NCI-H82 treated with DMSO at 0.1 percent for 48 hours (cell line): ENCODE results near the gene CD3E.

Source experiments
- DNase-seq: peaks from one replicate; lab custom pipeline; 2025; ENCODE audit not compliant: unreplicated experiment; lab: John Stamatoyannopoulos, UW

The CD3E gene

DNA sequence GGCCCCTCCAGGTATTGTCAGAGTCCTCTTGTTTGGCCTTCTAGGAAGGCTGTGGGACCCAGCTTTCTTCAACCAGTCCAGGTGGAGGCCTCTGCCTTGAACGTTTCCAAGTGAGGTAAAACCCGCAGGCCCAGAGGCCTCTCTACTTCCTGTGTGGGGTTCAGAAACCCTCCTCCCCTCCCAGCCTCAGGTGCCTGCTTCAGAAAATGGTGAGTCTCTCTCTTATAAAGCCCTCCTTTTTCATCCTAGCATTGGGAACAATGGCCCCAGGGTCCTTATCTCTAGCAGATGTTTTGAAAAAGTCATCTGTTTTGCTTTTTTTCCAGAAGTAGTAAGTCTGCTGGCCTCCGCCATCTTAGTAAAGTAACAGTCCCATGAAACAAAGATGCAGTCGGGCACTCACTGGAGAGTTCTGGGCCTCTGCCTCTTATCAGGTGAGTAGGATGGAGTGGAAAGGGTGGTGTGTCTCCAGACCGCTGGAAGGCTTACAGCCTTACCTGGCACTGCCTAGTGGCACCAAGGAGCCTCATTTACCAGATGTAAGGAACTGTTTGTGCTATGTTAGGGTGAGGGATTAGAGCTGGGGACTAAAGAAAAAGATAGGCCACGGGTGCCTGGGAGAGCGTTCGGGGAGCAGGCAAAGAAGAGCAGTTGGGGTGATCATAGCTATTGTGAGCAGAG lies at the start of gene CD3E:
Gene CD3E, plus strand, starts transcription at position 163 of the 681 bp plus-strand sequence. Its CDS starts 223 bp downstream, at position 386.
- no peak for DNase-seq

DNA sequence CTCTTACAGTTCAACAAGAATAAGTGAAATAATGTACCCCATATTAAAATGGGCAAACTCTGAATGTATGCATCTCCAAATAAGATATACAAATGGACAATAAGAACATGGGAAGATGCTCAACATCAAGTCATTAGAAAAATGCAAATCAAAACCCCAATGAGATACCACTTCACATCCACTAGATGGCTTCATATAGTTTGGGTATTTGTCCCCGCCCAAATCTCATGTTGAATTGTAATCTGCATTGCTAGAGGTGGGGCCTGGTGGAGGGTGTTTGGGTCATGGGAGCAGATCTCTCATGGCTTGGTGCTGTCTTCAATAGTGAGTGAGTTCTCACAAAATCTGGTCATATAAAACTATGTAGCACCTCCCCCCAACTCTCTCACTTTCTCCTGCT lies 46.1 kb upstream of the CD3E start:
- no peak for DNase-seq

DNA sequence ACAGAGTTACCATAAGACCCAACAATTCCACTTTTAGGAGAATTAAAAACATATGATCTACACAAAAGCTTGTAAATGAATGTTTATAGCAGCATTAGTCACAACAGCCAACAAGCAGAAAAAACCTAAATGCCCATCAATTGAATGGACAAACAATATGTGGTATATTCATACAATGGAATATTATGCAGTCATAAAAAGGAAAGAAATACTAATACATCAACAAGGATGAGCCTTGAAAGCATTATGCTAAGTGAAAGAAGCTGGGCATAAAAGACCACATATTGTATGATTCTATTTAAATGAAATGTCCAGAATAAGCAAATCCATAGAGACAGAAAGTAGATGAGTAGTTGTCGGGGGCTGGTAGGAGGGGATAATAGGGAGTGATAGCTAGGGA lies 45.4 kb upstream of the CD3E start:
- DNase-seq = no peak

DNA sequence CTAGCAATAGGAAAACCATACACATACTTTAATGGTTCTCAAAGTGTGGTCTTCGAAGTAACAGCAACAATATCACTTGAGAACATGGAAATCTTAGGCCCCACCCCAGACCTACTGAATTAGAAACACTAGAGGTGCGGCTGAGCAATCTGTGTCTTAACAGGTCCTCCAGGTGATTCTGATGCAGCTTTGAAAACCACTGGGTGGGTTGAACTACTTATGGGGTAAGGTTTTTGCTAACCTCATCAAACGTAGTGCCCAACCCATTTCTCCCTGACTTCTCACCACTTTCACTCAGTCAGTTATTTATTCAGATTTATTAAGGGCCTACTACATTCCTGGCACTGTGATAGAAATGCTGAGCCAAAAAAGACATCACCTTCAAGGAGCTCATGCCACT lies 44.2 kb upstream of the CD3E start:
- DNase-seq = no peak

DNA sequence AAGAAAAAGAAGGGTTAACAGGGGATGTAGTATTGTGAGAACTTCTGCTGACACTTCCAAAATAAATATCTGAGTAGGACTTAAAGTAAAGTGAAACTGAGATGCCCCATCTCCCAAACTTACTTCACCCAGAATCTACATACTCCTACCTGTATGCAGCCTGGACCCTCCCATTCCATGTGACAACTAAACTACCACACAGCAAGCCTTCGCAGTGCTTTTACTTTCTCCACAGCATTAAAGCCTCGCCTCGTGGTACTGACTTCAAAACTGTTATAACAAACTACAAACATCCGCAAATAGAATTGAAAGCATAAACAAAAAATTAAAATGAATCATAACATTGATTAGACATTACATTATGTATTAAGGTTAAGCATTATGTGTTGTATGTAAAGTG lies 41.4 kb upstream of the CD3E start:
- DNase-seq = no peak

DNA sequence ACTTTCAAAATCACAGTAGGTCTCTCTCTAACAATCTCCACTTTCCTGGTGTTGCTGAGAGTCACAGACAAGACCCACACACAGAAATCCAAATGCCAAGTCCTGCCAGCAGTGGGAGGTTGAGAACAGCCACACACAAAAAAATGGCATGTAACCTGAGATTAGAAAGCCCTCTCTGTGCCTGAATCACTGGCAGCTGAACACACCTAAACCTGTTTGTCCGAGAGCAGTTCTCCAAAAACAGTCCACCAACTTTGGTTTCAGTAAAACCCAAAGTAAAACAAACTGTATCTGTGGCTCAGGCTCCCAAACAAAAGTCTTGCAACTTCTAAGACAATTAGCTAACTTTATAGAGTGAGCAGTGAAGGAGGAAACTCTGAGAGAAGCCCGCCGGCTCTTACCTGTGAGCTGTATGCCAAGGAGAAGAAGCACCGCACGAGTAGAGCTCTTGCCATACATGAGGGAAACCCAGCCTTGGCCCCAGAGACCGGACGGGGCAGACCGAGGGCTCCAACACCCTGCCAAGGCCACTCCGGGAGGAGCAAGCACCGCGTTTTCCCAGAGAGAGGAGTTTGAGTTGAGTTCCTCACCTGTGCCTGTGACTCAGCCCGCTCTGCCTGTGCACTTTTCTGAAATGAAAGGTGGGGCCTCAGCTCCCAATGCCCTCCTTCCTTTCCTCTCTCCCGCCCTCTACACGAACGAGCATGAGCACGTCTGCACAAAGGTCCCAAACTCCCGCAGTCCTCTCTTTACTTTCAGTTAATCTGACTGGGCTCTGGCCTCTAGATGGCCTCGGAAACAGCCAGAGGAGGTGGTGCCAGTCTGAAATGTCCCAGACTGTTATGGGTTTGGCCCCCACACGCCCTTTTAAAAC lies 40.6 kb upstream of the CD3E start, which contains the start of gene MPZL2:
Gene MPZL2, minus strand, starts transcription at position 603 of the 874 bp plus-strand sequence. Its CDS starts 144 bp downstream, at position 459.
- no peak for DNase-seq

DNA sequence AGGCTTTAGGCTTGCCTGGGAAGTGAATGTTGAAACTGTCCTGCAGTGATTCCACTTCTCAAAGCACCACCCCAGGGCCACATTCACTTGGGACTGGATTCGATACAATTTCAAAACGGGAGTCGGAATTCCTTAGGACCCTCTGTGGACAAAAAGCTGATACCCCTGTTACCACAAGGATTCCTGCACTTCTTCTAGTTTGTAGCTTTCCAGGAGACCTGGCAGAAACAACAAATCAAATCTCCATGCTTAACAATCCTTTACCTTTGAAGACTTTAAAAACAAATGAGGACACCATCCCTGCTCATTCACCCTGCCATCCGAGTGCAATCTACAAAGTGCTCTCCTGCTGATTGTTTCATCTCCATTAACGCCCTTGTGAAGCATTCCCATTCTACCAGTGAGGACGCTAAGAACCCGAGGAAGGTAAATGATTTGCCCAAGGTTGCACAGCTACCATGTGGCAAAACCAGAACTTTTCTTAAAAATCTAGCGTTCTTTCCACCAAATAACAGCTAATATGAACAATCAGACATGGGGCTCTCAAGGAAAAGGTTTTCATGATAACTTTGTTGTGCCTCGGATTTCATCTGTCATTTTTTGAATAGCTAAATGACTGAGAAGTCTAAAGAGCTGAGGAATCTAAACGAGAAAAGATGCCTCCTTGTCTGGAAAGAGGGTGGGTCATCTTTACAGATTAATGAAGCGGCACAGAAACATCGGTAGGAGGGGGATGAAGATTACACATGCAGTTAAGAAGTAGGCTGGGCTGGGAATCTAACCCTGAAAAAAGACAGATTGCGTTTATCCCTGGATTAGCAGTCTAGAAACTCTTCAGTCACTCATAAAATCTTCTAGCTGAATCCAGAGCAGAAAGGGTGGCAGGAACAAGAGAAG lies 39.7 kb upstream of the CD3E start:
- peak; percentile 32 for DNase-seq

DNA sequence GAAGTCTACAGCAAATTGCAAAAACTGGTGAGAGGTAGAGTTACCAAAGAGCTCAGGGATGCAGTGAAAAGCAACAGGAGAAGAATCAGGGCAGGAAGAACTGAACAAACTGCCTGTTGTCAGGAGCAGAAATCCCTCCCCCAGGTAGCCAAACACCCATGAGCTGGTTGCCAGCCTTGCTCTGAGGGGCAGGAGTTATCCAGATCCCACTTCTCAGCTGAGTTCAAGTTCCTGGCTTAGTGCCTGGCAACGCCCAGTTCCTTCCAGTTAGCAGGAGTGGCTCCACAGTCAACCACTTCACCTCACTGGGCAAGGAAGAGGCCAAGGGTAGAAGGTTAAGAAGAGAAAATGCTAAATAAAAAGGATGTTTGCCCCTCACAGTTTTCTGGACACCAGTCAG lies 38.6 kb upstream of the CD3E start:
- DNase-seq = no peak

DNA sequence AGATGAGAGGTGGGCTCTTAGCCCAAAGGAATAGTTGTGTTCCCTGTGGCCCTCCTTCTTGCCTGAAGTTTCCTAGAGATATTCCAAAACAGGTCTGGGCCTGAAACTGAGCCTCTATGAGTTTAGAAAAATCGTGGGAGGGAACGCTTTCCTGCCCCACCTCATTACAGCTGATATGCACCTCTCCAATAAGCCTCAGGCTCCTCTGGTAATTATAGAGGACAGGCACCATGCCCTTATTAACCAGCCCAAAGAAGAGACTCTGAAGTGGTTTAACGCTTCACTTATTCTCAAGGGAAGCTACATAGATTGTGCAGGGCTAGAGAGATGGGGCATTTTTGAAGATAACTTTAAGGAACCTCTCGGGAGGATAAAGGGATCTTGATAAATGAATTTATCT lies 37.0 kb upstream of the CD3E start:
- no peak for DNase-seq

DNA sequence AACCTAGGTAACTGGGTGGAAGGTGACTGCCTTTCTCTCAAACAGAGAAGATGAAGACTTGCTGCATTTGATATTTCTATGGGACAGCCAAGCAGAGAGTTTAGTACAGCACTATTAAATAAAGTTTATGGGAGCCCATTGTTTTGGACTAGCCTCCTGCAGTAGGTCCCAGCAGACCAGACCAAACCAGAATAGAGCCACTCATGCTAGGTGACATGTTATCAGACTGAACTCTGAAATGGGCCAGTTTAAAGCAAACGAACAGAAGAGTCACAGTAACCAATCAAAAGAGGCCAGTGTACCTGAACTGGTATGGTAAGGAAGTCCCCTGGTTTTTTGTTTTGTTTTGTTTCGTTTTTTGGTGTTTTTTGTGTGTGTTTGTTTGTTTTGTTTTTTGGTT lies 32.5 kb upstream of the CD3E start:
- DNase-seq = no peak

DNA sequence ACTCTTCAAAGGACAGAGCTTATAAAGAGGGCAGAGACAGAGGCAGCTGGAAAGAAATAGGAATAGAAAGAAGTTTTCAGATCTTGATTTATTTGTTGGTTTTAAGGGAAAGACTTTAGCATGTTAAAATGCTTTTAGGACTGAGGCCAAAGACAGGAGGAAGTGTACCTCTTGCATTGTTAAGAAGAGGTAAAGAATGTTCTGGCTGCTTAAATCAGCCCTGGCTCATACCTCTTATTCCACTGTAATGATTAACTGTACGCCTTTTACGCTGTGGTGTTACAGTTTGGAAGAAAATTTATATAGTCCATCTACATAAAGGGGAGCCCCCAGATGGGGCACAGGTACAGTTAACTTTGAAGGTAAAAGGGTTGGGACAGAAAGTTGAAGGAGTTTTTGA lies 30.3 kb upstream of the CD3E start:
- no peak for DNase-seq

DNA sequence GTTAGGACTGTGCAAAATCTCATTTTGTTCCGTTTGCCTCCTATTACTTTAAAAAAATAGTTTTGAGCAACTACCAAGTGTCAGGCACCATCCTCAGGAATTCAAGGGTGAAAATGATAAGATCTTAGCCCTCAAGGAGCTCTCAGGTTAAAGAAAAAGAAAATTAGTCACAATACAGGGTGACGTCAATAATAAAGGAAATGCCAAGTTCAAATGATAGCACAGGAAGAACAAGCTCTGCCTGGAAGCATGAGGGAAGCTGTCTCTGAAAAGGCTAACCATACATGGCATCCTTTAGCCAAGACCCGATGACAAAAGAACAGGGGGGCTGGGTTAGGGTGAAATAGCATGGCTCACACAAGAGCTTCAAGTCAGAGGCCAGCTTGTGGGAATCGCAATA lies 29.4 kb upstream of the CD3E start:
- DNase-seq = no peak

DNA sequence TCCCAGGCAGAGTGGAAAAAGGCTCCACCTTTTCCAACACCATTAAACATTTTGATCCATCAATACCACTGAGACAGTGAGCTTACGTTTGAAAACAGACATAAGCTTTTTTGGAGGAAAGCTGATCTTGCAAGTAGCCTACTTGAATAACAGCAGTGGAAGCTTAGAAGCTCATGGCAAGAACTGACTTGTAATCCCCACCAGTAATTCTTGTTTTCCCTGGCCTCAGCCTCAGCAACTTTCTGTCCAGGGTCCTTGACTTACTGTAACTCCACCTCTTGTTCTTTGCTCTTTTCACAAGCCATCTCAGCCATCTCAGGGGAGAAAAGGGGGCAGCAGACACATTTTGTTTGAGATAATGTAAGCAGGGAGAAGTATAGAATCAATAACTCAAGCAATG lies 28.1 kb upstream of the CD3E start:
- no peak for DNase-seq

DNA sequence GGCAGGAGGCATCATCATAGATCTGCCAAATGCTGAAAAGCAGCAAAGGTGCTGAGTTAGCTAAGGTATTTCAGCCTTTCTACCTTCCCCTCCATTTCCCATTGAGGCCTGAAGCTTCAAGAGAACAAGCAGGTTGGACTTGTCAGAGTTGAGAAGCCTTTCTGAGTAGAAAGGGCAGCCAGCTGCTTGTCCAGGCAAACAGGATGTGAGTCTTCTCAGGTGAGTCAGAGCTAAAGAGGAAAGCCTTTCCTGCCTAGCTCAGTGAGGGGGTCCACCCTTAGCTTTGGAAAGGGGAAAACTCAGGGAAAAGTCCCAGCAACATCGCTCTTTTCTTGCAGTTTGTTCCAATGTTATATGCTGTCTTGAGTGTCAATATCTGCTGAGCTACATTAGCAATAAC lies 27.2 kb upstream of the CD3E start:
- DNase-seq = no peak

DNA sequence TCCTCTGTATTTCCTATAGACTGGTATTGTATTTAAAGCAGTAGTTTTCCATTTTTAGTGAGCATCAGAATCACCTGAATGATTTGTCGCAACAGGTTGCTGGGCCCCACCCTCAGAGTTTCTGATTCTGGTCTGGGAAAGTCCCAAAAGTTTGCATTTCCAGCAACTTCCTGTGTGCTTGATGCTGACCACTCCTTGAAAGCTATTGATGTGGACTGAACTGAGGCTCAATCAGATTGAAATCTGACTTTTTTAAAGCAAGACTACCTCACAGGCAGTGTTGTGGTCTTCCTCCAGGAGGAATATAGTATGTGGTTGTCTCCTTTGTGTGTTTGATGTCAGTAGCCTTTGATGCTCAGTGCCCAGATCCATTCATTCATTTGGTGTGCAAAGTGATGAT lies 23.2 kb upstream of the CD3E start:
- DNase-seq = no peak

DNA sequence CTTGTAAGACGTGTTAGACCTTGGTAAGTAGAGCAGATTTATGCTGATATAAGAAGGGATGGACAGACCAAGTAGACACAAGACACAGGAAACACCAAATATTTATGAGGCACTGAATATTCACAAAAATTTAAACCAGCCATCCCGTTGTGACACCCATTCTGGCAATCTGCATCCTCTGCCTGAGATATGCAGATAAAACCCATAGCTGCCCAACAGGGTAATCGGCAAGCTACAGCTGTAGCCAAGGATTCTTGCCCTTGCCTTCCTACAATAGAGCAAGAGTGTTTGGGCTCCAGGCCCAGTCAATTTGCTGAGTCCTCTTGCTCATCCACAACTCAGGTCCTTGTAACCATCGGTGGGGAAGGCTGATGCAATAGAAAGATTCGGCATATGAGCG lies 21.9 kb upstream of the CD3E start:
- DNase-seq = no peak

DNA sequence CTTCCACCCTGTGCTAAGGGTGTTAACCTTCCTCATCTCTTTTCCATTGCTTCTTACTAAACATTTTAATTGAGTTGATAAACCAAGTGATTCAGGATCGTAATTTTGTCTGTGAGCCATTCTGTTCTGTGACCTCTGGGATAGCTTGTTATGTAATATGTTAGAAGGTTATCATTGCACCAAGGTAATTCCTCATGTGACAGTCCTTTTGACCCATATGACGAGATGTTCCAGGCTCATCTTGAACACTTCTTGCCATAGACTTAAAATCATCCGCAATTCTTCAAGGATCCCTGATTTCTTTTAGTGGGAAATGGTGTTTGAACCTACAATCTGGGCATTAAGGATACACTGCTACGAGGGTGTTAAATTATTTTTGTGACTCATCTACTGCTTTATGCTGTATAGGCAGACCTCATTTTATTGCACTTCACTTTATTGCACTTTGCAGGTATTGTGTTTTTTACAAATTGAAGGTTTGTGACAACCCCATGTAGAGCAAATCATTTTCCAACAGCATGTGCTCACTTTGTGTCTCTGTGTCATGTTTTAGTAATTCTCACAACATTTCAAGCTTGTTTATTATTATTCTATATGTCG lies 21.4 kb upstream of the CD3E start:
- no peak for DNase-seq

DNA sequence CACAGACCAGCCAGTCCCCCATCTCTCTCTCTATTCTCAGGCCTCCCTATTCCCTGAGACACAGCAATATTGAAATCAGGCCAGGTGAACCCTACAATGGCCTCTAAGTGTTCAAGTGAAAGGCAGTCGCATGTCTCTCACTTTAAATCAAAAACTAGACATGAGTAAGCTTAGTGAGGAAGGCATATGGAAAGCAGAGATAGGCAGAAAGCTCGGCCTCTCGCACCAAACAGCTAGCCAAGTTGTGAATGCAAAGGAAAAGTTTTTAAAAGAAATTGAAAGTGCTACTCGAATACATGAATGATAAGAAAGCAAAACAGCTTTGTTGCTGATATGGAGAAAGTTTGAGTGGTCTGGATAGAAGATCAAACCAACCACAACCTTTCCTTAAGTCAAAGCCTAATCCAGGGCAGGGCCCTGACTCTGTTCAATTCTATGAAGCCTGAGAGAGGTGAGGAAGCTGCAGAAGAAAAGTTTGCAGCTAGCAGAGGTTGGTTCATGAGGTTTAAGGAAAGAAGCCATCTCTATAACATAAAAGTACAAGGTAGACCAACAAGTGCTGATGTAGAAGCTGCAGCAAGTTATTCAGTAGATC lies 20.7 kb upstream of the CD3E start:
- no peak for DNase-seq

DNA sequence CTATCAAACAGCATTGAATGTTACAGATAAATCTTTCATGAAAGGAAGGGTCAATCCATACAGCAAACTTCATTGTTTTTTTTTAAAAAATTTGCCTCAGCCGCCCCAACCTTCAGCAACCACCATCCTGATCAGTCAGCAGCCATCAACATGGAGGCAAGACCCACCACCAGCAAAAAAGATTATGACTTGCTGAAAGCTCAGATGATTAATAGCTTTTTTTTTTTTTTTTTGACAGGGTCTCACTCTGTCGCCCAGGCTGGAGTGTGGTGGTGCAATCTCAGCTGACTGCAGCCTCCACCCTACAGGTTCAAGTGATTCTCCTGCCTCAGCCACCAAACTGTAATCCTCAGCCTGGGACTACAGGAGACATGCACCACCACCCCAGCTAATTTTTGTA lies 18.0 kb upstream of the CD3E start:
- DNase-seq = no peak

DNA sequence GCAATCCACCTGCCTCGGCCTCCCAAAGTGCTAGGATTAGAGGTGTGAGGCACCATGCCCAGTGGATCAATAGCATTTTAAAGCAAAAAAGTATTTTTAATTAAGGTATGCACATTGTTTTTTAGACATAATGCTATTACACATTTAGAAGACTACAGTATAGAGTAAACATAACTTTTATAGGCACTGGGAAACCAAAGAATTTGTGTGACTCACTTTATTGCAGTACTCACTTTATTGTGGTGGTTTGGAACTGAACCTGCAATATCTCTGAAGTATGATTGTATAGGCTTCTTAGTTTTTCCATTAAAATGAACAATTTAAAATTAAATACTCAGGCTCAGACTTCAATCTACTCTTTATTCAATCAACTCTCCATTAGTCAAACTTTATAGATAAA lies 17.5 kb upstream of the CD3E start:
- DNase-seq = no peak

DNA sequence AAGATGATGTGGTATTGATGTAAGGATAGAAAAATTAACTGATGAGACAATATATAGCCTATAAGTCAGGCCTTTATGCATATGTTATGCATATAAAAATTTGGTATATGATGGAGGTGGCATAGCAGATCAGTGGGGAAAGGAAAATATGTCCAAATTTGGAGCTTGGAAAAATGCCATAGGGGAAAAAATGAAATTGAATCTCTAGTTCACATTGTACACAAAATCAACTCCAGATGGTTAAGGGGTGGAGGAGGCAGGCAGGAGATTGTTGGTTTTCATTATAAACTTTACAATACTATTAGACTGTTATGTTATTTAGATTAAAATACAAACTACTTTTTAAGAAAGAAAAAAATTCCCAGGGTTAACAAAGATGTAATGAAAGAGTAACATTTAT lies 15.1 kb upstream of the CD3E start:
- DNase-seq = no peak
